GM19043 (cell line): Measurements from ENCODE around the gene CXCL13.
A peak's percentile ranks its signal among the peaks of the same experiment; 100 is the strongest.
"Not testable (repeated sequence)": the region's sequence is repeated elsewhere in the genome, so short reads cannot be mapped to it uniquely, and the experiment has no call there.

Source experiments
- ATAC-seq: cut with Tn5 transposase; IDR thresholded peaks from one replicate; pipeline ENCODE4 v1.9.1; 2021; ENCODE audit warnings: low read depth; ENCODE audit not compliant: unreplicated experiment

CXCL13 gene

DNA sequence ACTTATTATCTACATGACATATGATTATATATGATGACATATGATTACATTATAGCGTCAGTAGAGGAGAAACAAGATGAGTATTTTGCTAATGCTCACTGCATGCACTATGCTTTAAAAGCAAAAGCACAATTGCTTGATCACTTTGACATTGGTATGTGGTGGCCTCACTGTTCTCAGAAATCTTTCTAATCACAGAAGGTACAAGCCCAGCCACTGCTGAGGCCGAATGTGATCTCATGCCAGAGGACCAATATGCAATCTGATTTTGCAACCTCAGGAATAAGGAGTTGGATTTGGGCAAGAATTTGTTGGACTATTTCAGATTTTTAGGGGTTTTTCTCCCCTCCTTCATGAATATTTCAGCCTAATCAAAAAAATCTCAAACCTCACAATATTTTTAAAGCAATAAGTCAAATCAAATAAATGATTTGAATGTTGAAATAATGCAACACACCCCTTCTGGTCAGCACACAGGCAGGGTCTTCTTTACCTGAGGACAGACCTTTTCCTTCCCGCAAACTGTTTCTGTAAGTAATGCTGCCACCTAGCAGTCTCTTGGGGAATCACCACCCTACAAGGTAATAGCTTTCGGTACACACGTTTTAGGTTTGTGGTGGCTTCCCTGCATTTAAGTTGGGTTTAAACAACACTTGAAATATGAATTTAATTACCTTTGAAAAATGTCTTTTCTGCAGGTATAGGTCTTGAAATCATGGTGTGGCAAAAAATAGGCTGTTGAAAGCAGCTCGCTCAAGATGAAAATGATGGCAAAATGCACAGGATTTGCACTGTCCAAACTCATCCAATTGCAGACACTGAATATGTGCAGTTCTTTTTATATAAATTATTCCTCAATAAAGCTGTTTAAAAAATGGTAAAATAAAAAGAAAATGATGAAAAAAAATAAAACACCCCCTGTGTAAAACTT lies 4.8 kb upstream of the CXCL13 start:
- ATAC-seq = no peak

GRCh38 chr4:77601614-77602187 lies 3.9 kb upstream of the CXCL13 start:
- no peak for ATAC-seq

DNA sequence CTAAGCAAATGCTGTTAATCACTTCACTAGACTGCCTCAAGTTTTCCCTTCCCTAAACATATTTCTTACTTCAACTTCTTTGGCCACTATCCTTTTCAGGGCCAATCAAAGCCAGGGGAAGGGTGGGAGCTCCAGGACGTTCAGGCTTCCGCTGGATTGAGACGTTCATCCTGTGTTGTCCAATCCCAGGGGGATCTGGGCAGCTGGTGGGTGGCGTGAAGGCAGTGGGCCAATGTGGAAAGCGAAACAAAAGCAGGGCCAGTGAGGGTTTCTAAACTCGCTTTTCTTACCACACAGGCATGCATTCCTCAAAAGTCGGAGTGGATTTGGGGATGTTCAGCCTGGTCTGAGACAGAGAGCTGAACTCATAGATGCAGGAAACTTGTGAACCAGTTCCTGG lies 7.6 kb downstream of the CXCL13 start:
- no peak for ATAC-seq

- ATAC-seq = no peak
Measured at GRCh38 chr4:77615153-77615552, 9.5 kb downstream of the CXCL13 start.

GRCh38 chr4:77617203-77617602 lies 11.6 kb downstream of the CXCL13 start:
- no peak for ATAC-seq

- ATAC-seq = peak; percentile 90
Measured at GRCh38 chr4:77618383-77619241, 13.0 kb downstream of the CXCL13 start.

GRCh38 chr4:77619408-77619807 lies 13.8 kb downstream of the CXCL13 start:
- no peak for ATAC-seq

- no peak for ATAC-seq
Measured at GRCh38 chr4:77621254-77621653, 15.6 kb downstream of the CXCL13 start.

- no peak for ATAC-seq
Measured at GRCh38 chr4:77623091-77623490, 17.5 kb downstream of the CXCL13 start.

DNA sequence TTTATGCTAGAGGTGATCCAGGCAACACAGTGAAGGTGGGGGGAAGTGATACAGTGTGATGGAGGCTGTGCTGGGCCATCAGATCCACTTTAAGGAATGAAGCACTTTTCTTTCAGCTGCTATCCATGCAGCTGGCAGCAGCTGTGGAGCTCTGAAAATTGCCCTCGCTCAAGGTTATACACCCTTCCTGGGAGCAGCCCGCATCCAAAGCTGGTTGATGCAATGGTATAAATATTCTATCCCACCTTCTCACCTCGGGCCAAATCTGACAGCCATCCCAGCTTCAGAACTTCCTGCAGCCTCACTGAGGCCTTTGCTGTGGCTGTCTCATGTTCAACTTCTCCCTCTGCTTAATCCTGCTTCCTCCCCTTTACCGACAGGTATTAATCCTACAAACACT lies 18.6 kb downstream of the CXCL13 start:
- ATAC-seq = no peak

GRCh38 chr4:77625485-77625884 lies 19.9 kb downstream of the CXCL13 start:
- ATAC-seq = no peak

DNA sequence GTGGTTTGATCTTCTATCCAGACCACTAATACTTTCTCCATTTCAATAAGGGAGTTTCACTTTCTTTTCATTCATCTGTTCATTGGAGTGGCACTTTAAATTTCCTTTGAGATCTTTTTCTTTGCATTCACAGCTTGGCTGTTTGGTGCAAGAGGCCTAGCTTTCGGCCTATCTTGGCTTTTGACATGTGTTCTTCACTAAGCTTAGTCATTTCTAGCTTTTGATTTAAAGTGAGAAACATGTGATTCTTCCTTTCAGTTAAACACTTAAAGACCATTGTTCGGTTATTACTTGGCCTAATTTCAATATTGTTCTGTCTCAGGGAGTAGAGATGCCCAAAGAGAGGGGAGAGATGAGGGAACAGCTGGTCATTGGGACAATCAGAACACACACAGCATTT lies 24.3 kb downstream of the CXCL13 start:
- peak; percentile 87 for ATAC-seq

DNA sequence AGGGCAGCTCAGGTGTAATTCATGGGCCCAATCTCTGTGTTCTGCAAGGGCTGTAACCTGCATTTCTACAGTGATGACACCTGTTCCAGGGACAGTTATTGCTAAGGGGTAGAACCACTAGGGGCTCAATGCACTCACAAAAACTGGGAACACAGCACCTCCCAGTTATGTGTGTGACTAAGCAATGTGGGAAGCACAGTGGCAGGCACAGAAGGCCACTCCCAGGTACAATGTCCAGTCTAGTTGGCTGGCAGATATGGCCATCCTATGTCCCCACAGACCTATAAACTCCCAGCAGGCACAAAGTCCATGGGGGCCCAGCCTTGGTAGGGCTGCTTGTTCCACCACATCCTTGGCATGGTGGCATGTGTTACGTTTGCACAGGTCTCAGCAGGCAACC lies 25.7 kb downstream of the CXCL13 start:
- ATAC-seq = no peak

DNA sequence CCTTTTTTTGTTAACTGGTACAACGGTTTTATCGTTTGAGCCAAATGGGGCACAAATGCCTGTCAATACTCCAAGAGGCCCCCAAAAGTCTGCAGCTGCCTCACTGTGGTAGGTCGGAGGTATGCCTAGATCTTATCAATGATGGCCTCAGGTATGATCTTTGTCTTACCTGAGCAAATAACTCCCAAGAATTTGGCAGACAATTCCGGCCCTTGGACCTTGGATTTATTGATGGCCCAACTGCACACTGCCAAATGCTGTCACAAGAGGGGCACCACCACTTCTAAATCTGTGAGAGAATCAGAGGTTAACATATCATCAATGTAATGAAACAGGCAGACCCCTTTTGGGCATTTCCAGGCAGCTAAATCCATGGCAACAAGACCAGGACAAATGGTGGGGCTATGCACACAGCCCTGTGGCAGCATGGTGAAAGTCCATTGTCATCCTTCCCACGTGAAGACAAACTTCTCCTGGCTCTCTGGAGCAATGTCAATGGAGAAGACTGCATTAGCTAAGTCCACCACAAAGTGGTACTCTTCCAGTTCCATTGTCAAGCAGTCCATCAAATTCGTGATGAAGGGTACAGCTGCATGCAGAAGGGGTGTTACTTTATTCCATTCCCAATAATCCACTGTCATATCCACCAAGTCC lies 28.6 kb downstream of the CXCL13 start:
- no peak for ATAC-seq

GRCh38 chr4:77635246-77635645 lies 29.6 kb downstream of the CXCL13 start:
- no peak for ATAC-seq

- no peak for ATAC-seq
Measured at GRCh38 chr4:77635876-77636275, 30.3 kb downstream of the CXCL13 start.

DNA sequence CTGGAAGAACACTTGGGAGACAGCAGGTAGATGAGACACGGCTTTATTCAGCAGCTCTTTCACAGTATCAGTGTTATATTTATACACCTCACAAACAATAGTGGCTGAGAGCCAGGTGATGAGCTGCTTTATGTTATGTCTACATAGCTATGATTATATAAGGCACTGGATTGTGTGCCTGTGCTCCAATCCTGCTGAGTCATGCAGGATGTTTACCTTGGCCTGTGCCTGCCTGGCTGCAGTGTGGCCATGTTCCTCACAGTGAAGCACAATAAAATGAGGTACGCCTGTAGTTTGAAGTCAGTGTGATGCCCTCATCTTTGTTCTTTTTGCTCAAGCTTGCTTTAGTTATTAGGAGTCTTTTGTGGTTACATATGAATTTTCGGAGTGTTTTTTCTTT lies 31.3 kb downstream of the CXCL13 start:
- no peak for ATAC-seq

DNA sequence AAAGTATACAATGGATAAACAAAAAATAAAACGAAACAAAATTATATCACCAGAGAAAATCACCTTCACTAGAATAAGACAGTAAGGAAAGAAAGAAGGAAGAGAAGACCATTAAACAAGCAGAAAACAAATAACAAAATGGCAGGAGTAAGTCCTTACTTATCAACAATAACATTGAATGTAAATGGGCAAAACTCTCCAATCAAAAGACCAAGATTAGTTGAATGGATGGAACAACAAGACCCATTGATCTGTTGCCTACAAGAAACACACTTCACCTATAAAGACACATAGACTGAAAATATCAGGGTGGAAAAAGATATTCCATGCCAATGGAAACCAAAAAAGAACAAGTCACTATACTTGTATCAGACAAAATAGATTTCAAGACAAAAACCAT lies 38.4 kb downstream of the CXCL13 start:
- ATAC-seq = not testable (repeated sequence)

DNA sequence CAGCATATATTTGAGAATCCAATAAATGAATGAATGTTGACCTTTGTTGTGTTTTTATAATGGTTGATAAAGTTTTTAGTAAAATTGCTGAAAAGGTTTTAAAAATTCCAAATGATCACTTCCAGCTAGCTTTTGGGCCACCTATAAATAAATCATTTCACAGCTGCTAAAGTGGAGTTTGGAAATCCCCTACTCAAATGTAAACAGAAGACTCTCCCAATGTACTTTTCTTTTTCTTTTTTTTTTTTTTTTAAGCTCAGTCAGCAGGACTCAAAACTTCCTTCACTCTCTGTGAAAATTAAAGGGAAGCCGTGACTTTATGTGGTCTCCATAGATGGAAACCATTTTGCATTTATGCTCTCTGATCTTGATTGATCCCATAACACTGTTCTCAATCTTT lies 45.2 kb downstream of the CXCL13 start:
- no peak for ATAC-seq

GRCh38 chr4:77651820-77652219 lies 46.2 kb downstream of the CXCL13 start:
- no peak for ATAC-seq
